ENCODE data around the gene VSIG2.

Gene VSIG2

GRCh38 chr11:124748100-124748418 lies 4.0 kb downstream of the VSIG2 start:
- no peak for DNase-seq

GRCh38 chr11:124747406-124748099 lies 4.5 kb downstream of the VSIG2 start:
- DNase-seq = no peak

GRCh38 chr11:124746621-124747243 lies 5.3 kb downstream of the VSIG2 start:
- peak; percentile 79 to 86 for DNase-seq

- peak; percentile 33 to 41 for DNase-seq
Measured at GRCh38 chr11:124745835-124746620, 6.0 kb downstream of the VSIG2 start.

GRCh38 chr11:124745270-124745834 lies 6.7 kb downstream of the VSIG2 start:
- DNase-seq = no peak

- DNase-seq = no peak
Measured at GRCh38 chr11:124743050-124743449, 9.0 kb downstream of the VSIG2 start.

- no peak for DNase-seq
Measured at GRCh38 chr11:124742555-124742954, 9.5 kb downstream of the VSIG2 start.

- DNase-seq = peak; percentile 57 to 65
Measured at GRCh38 chr11:124740277-124740882, 11.7 kb downstream of the VSIG2 start.

GRCh38 chr11:124739479-124740276 lies 12.4 kb downstream of the VSIG2 start, which contains the start of gene NRGN:
TSS of gene NRGN (plus strand) at chr11:124739942. CDS start at chr11:124740085, 143 bp downstream.
- peak; percentile 81 to 85 for DNase-seq

GRCh38 chr11:124738713-124739478 lies 13.2 kb downstream of the VSIG2 start:
- no peak for DNase-seq

GRCh38 chr11:124737638-124738305 lies 14.3 kb downstream of the VSIG2 start:
- DNase-seq = no peak

- no peak for DNase-seq
Measured at GRCh38 chr11:124736736-124737135, 15.3 kb downstream of the VSIG2 start.

- peak in 1 of 2 donors; percentile 50 for DNase-seq
Measured at GRCh38 chr11:124732230-124732629, 19.8 kb downstream of the VSIG2 start.

GRCh38 chr11:124729571-124729970 lies 22.5 kb downstream of the VSIG2 start:
- no peak for DNase-seq

- DNase-seq = no peak
Measured at GRCh38 chr11:124728134-124728533, 23.9 kb downstream of the VSIG2 start.

- no peak for DNase-seq
Measured at GRCh38 chr11:124727474-124727873, 24.6 kb downstream of the VSIG2 start.

GRCh38 chr11:124725719-124726105 lies 26.3 kb downstream of the VSIG2 start:
- no peak for DNase-seq

- DNase-seq = no peak
Measured at GRCh38 chr11:124724979-124725718, 26.9 kb downstream of the VSIG2 start.

- DNase-seq = no peak
Measured at GRCh38 chr11:124722176-124722575, 29.9 kb downstream of the VSIG2 start.

- no peak for DNase-seq
Measured at GRCh38 chr11:124719534-124719933, 32.5 kb downstream of the VSIG2 start.

Data from CD4-positive, alpha-beta T cell treated with Interferon alpha-2 for 1 hour (primary cell).